GM19463 (cell line): ENCODE data around the gene IBTK.

Experiments used
- ATAC-seq: cut with Tn5 transposase; IDR thresholded peaks from one replicate; pipeline ENCODE4 v1.9.1; 2021; ENCODE audit warnings: mild to moderate bottlenecking, moderate library complexity; ENCODE audit not compliant: unreplicated experiment

The IBTK gene

DNA sequence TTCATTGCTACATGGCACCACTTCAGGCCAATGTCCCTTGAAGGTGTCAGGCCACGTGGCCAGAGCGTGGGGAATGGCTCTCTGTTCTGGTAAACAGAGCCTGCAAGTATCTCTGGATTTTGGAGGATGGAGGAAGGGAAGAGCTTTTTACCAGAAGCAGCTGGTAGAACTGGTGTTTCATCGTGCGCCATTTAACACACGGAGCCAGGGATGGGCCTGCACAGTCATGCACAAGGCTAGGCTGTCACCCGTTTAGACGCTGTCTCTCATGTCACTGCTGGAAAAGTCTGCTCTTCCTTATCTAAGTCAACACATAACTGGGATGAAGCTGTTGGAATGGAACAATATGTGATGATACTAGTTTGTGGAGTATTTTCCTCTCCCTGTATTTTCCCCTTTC, 123.9 kb downstream of the IBTK start:
- no peak for ATAC-seq
